GM18909 (cell line): ENCODE results near the gene PARP4.
"Not testable (repeated sequence)": the region's sequence is repeated elsewhere in the genome, so short reads cannot be mapped to it uniquely, and the experiment has no call there.

ENCODE experiments used
- ATAC-seq: cut with Tn5 transposase; IDR thresholded peaks from one replicate; pipeline ENCODE4 v1.9.1; 2021; ENCODE audit warnings: mild to moderate bottlenecking; ENCODE audit not compliant: unreplicated experiment, poor library complexity

Gene PARP4

DNA sequence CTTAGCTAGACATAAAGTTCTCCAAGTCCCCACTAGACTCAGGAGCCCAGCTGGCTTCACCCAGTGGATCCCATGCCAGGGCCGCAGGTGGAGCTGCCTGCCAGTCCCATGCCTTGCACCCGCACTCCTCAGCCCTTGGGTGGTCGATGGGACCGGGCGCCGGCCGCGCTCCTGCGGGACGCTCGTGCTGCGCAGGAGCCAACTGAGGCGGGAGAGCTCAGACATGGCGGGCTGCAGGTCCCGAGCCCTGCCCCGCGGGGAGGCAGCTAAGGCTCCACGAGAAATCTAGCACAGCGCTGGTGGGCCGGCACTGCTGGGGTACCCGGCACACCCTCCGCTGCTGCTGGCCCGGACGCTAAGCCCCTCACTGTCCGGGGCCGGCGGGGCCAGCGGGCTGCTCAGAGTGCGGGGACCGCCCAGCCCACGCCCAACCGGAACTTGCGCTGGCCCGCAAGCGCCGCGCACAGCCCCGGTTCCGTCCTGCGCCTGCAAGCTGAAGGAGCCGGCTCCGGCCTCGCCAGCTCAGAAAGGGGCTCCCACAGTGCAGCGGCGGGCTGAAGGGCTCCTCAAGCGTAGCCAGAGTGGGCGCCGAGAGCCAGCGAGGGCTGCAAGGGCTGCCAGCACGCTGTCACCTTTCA, 5.8 kb downstream of the PARP4 start:
- no peak for ATAC-seq

DNA sequence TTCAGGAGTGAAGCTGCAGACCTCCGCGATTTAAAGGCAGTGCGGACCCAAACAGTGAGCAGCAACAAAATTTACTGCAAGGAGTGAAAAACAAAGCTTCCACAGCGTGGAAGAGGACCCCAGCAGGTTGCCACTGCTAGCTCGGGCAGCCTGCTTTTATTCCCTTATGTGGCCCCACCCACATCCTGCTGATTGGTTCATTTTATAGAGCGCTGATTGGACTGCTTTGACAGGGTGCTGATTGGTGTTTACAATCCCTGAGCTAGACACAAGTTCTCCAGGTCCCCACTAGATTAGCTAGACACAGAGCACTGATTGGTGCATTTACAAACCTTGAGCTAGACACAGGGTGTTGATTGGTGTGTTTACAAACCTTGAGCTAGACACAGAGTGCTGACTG, 6.3 kb downstream of the PARP4 start:
- not testable (repeated sequence) for ATAC-seq

GRCh38 chr13:24505756-24506155, 6.8 kb downstream of the PARP4 start:
- no peak for ATAC-seq

DNA sequence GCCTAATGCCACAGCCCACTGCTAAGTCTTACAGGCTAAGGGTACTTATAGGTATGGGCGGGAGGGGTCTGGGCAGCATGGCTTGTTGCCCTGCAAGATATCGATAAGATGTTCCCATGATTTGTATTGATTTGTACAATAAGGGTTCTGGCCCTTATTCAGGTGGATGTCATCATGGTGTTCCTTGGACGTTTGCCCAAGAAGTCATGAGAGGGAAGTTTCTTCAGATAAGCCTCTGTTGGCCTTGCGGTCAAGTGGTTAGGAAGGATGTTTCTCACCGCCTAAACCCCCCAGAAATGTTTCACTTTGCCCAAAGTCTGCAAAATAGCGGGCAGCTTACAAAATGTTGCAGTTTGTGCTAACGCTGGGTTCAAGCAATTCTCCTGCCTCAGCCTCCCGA, 7.3 kb downstream of the PARP4 start:
- ATAC-seq: no peak

GRCh38 chr13:24503379-24503696, 9.2 kb downstream of the PARP4 start:
- no peak for ATAC-seq

DNA sequence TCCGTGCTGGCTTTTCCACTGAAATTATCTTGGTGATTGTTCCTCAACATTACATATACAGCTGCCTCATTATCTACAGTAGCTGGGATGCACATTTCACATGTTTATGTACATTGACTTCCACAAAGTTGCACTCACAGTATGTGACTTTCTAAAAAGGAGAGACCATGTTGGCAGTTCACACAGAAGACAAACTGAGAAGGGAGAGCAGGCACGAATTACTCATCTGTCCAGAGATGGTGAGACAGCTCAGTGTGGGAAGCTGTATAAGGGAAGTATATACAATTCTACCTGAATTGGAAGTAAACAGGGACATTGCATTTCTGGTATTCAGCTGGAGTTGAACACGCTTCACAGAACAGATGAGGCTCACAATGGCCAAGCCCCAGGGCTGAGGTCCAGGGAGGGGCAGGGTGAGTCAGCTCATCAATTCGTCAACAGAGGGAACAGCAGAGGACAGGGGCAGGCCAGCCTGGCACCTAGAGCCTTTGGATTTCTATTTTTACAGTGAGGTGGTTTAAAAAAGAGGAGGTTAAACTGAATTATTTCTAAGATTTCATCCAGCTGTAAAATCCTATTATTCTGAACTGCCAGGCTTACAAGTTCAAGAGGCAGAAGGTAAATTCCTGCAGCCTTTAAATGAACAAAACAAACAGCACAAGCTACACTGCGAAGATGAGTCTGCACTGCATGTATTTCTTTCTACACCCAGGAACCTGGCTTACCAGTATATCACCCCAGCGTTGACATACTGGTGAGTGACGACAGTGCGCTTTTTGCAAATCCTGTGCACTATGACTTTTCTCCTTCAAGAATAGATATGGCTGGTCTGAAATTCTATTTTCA, 9.8 kb downstream of the PARP4 start:
- no peak for ATAC-seq

DNA sequence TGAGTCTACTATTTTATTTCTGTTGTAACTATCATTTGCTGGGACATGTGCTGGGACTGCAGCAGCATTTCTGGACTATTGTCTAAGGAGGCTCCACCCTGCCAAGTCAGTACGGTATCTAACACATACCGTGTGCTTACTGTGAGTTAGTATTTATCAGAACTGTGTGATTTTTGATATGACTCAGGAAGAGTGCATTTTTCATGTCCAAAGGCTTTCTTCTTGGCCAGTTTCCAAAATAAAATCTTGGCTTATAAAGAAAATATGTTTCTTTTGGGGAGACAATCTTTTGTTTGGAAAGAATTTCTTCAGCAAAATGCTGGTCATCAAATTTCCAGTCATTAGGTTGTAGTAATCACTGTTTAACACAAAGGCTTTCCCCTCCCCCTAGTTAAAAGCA, 11.6 kb downstream of the PARP4 start:
- no peak for ATAC-seq

DNA sequence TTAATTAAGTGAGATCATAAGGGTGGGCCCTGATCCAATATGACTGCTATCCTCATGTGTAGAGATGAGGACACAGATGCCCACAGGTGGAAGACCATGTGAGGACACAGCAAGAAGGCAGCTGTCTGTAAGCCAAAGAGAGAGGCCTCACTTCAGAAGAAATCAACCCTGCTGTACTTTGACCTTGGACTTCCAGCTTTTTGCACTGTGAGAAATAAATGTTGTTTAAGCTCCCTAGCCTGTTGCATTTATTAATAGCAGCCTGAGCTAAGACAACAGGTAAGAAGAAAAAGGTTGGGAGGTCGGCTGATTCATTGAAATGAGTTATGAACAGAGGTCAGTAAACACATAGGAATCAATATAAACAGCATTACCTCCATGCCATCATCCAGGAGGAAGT, 14.8 kb downstream of the PARP4 start:
- no peak for ATAC-seq

DNA sequence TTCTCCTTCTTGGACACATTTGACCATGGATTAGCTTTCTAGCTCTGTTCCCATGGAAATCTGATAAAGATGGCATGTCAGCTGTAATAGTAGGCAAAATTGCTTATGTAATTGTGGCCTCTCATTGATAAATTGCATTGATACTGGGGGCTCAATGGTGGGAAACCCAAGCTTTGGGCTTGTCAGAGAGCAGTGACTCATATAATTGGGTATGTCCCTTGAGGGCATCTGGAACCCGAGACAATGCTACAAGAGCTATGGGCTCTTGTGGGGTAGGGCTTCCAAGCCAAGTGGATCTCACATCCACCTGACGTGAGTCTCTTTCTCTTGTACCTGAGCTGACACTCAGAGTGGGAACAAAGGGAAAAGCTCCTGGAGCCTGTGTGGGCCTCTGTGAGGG, 16.3 kb downstream of the PARP4 start:
- ATAC-seq: not testable (repeated sequence)

GRCh38 chr13:24495151-24495729, 17.3 kb downstream of the PARP4 start:
- ATAC-seq: no peak

GRCh38 chr13:24493356-24493755, 19.2 kb downstream of the PARP4 start:
- no peak for ATAC-seq

DNA sequence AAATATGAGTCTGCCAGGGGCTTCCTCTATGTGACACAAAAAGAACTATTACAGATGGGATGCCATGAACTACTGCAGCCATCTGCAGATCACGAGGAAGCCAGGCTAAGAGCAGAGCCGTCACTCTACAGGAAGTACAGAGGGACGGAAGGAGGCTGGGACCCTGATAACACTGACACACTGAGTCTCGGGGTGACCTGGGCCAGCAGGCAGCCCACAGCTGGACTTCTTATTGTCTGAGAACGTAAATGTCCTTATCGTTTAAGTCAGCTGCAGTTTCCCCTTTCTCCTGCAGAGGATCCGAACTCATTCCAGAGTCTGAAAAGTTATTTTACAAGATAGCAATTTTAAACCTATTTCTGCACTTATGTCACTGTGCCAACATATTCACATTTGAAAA, 20.7 kb downstream of the PARP4 start:
- no peak for ATAC-seq

- ATAC-seq: no peak
These were observed 22.9 kb downstream of the PARP4 start for GRCh38 chr13:24489721-24490120.

DNA sequence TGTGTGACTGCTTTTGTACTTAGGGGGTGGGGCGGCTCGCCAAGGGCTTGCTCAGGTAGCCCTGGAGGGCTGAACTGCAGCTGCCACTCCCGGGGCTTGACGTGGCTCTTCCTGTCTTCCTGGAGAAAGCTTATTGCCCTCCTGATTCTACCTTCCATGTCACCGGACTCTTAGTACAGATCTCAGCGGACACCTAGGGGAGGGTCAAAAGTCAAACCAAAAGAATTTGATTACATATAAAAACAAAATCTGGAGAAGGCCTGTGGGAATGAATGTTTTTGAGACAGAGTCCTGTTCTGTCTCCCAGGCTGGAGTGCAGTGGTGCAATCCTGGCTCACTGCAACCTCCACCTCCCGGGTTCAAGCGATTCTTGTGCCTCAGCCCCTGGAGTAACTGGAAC, 24.5 kb downstream of the PARP4 start:
- not testable (repeated sequence) for ATAC-seq

DNA sequence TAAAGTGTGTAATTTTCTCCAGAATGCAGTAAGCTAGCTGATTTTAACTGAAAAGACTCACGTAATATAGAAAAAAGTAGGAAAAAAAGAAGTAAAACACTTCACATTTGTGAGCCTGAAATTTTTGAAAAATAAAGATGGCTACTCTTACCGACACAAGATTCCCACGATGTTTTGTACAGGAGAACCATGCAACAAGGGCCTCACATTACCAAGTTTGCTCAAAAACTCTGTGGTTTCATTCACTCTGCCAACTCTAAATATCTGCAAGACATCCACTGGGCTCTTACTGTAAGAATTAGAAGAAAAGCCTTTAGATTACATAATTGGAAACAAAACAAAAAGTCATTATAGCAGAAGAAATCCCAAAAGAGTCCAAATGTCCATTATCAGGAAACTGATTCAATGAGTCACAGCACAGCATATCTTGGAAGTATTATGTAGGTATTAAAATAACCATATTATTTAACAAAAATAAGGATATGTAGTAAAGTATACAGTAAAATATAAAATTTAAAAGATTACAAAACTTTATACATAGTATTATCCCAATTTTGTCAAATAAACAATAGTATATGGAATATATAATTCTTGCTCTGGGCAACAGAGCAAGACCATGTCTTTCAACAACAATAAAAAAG, 26.4 kb downstream of the PARP4 start:
- not testable (repeated sequence) for ATAC-seq

- ATAC-seq: no peak
These were observed 38.9 kb downstream of the PARP4 start for GRCh38 chr13:24473686-24474085.

- not testable (repeated sequence) for ATAC-seq
These were observed 40.4 kb downstream of the PARP4 start for GRCh38 chr13:24472129-24472528.

DNA sequence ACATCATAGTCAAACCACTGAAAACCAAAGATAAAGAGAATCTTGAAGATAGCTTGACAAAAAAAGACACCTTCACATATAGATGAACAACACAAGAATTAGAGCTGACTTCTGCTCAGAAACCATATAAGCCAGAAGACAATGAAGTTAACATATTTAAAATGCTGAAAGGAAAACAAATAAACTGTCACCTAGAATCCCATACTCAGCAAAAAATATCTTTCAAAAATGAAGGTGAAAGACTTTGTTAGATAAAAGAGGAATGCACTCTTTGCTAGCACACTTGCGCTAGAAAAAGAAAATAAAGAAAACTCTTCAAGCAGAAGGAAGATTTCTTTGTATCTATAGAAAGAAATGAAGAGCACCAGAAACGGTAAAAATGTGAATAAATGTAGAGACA, 49.5 kb downstream of the PARP4 start:
- ATAC-seq: no peak

GRCh38 chr13:24460256-24460655, 52.3 kb downstream of the PARP4 start:
- no peak for ATAC-seq

DNA sequence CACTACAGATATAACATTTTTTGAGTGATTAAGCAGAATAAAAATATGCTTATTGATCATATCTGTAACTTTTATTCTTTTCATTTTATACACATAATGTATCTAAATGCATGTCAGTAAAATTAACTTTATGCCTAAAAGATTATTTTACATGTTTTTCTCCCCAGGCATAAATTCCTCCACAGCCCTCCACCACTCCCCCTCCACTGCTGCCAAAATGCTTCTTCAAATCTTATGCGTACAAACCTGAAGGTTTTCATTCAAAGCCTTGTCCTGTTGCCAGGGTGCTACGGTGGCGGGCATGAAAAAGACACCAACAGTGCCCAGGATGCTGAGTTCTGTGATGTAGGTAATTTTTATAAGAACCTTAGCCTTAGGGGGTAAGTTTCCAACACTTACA, 52.9 kb downstream of the PARP4 start:
- no peak for ATAC-seq

DNA sequence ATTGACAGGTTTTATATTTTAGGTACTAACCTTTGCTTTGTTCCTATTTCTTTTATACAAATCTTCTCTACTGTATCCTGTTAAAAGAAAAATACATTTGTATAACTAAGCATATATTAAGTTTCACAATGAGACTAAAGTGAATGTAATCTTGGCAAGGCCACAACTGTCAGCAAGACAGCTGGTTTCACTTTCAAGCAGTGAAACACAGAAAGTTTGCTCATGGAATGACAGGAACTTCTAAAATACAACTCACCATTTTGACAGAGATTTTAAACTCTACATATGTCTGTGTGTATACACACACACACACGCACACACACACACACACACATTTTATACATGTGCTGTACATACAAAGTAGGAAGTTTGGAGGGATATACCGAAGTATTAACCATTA, 53.3 kb downstream of the PARP4 start:
- ATAC-seq: peak; percentile 69
